ENCODE data around the gene FAM53B.

GRCh38 chr10:124606822-124607221 is 137.4 kb downstream of the FAM53B start:
- TF ChIP-seq, protein P1, sequence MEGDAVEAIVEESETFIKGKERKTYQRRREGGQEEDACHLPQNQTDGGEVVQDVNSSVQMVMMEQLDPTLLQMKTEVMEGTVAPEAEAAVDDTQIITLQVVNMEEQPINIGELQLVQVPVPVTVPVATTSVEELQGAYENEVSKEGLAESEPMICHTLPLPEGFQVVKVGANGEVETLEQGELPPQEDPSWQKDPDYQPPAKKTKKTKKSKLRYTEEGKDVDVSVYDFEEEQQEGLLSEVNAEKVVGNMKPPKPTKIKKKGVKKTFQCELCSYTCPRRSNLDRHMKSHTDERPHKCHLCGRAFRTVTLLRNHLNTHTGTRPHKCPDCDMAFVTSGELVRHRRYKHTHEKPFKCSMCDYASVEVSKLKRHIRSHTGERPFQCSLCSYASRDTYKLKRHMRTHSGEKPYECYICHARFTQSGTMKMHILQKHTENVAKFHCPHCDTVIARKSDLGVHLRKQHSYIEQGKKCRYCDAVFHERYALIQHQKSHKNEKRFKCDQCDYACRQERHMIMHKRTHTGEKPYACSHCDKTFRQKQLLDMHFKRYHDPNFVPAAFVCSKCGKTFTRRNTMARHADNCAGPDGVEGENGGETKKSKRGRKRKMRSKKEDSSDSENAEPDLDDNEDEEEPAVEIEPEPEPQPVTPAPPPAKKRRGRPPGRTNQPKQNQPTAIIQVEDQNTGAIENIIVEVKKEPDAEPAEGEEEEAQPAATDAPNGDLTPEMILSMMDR (IDR thresholded peaks at IDR 0.05) = no peak
- TF ChIP-seq EP300 (IDR thresholded peaks at IDR 0.05; ENCODE audit: borderline replicate concordance in 1 of 2, low read depth in 1 of 2, low read length in 1 of 2) = no peak
